GM10248 (cell line): ENCODE results near the gene FGF10.

Experiments used
- CTCF ChIA-PET: fragments of 300-600 bp; sonication (Branson Sonifier 250); formaldehyde crosslinking; extraction: SDS; loops from one replicate; lab custom pipeline; 2021; ENCODE audit warnings: antibody characterized with exemption; lab: Yijun Ruan, JAX
- POLR2A ChIA-PET: fragments of 350-650 bp; sonication (Branson Sonifier 250); formaldehyde crosslinking; extraction: SDS; loops from one replicate; lab custom pipeline; 2020; ENCODE audit warnings: antibody characterized with exemption; lab: Yijun Ruan, JAX
- DNase-seq: peaks from one replicate; pipeline ENCODE4 v3.0.0; 2012; ENCODE audit errors: extremely low spot score
- CTCF ChIP-seq: IDR thresholded peaks from 2 replicates; pipeline ENCODE4 v1.5.1; 2012; ENCODE audit warnings: mild to moderate bottlenecking, low read depth; ENCODE audit errors: extremely low read depth, missing control alignments, control extremely low read depth

Gene FGF10

GRCh38 chr5:44396312-44396711 is 7.1 kb upstream of the FGF10 start:
- ChIA-PET POLR2A (no interaction called here), CTCF (no interaction called here)
- TF ChIP-seq CTCF, result no peak
- no peak for DNase-seq

- TF ChIP-seq CTCF, result no peak
- CTCF ChIA-PET, result interaction anchor here (1.3 kb wide), 1 partner anchor 11 kb away, joined by 3 read pairs; no protein-coding TSS in a partner anchor
- POLR2A ChIA-PET, result no interaction called here
- no peak for DNase-seq
Measured at GRCh38 chr5:44390351-44390750, 1.1 kb upstream of the FGF10 start.

- CTCF ChIA-PET, result no interaction called here
- DNase-seq, result no peak
- POLR2A ChIA-PET, result no interaction called here
- no peak for TF ChIP-seq CTCF
Measured at GRCh38 chr5:44389823-44390143, 563 bp upstream of the FGF10 start.

GRCh38 chr5:44388321-44389089 is 715 bp downstream of the FGF10 start:
- DNase-seq, result no peak
- CTCF ChIA-PET, result no interaction called here
- TF ChIP-seq CTCF, result no peak
- POLR2A ChIA-PET, result interaction anchor here (0.6 kb wide), 1 partner anchor 1347 kb away, joined by 3 read pairs; no protein-coding TSS in a partner anchor

- POLR2A ChIA-PET, result interaction anchor here (0.6 kb wide), 1 partner anchor 1346 kb away, joined by 3 read pairs; no protein-coding TSS in a partner anchor
- no peak for DNase-seq
- no peak for TF ChIP-seq CTCF
- CTCF ChIA-PET, result no interaction called here
Measured at GRCh38 chr5:44387921-44388320, 1.3 kb downstream of the FGF10 start.

- POLR2A ChIA-PET, result no interaction called here
- no peak for TF ChIP-seq CTCF
- CTCF ChIA-PET, result no interaction called here
- no peak for DNase-seq
Measured at GRCh38 chr5:44387406-44387805, 1.8 kb downstream of the FGF10 start.
